ENCODE measurements around the gene SLC30A3.

DNA sequence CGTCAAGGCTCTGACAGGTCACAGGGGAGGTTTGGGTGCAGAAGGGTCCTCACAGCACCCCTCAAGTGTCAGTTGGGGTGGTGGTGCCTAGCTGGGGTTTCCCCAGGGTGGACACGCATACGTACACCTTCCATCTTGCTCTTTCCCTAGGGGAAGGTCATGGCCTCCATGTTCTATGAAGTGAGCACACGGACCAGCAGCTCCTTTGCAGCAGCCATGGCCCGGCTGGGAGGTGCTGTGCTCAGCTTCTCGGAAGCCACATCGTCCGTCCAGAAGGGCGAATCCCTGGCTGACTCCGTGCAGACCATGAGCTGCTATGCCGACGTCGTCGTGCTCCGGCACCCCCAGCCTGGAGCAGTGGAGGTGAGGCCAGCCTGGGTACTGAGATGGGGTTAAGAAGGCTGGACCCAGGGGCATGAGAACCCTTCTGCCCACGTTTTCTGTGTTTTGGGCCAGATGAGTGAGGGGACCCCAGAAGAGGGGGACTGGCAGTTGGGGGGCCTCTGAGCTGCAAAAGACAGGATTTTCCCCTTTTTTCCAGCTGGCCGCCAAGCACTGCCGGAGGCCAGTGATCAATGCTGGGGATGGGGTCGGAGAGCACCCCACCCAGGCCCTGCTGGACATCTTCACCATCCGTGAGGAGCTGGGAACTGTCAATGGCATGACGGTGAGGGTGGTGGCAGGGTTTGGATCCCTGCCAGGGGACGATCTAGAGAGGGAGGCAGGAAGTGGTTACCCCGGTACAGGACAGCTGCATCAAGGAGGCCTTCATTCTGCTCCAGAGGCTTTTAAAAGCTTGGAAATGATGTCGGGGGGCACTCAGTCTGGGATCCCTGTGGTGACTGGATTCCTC, 20.9 kb downstream of the SLC30A3 start:
- no peak for TF ChIP-seq POLR2AphosphoS5 (IDR thresholded peaks at IDR 0.05)
- TF ChIP-seq, protein P1, sequence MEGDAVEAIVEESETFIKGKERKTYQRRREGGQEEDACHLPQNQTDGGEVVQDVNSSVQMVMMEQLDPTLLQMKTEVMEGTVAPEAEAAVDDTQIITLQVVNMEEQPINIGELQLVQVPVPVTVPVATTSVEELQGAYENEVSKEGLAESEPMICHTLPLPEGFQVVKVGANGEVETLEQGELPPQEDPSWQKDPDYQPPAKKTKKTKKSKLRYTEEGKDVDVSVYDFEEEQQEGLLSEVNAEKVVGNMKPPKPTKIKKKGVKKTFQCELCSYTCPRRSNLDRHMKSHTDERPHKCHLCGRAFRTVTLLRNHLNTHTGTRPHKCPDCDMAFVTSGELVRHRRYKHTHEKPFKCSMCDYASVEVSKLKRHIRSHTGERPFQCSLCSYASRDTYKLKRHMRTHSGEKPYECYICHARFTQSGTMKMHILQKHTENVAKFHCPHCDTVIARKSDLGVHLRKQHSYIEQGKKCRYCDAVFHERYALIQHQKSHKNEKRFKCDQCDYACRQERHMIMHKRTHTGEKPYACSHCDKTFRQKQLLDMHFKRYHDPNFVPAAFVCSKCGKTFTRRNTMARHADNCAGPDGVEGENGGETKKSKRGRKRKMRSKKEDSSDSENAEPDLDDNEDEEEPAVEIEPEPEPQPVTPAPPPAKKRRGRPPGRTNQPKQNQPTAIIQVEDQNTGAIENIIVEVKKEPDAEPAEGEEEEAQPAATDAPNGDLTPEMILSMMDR (IDR thresholded peaks at IDR 0.05) = no peak
